NT2/D1 (cell line): ENCODE data around the gene LPXN.

Experiments used
- DNase-seq: peaks from one replicate; pipeline ENCODE4 v3.0.0-alpha.2; 2011; ENCODE audit warnings: low read depth, low spot score
- H3K27me3 ChIP-seq: 2 replicates; pipeline ENCODE4 v1.6.0; 2011; ENCODE audit warnings: mild to moderate bottlenecking; ENCODE audit not compliant: insufficient read length, insufficient read depth
- H3K36me3 ChIP-seq: 2 replicates; pipeline ENCODE4 v1.6.1; 2011; ENCODE audit warnings: mild to moderate bottlenecking, low read length, mixed read lengths; ENCODE audit not compliant: insufficient read depth, insufficient read length
- H3K4me1 ChIP-seq: 2 replicates; pipeline ENCODE4 v1.5.1; 2011; ENCODE audit not compliant: insufficient read depth, insufficient read length
- H3K4me3 ChIP-seq: 2 replicates; pipeline ENCODE4 v1.5.1; 2011; ENCODE audit warnings: low read depth; ENCODE audit not compliant: insufficient read length
- H3K9ac ChIP-seq: 2 replicates; pipeline ENCODE4 v1.6.0; 2011; ENCODE audit warnings: low read depth; ENCODE audit not compliant: insufficient read length
- H3K9me3 ChIP-seq: 2 replicates; pipeline ENCODE4 v1.5.1; 2011; ENCODE audit warnings: mild to moderate bottlenecking, low read length; ENCODE audit not compliant: insufficient read depth
- SUZ12 ChIP-seq: IDR thresholded peaks from 2 replicates; pipeline ENCODE4 v1.6.1; 2011; ENCODE audit not compliant: insufficient read length, insufficient read depth; ENCODE audit errors: extremely low read depth
- YY1 ChIP-seq: IDR thresholded peaks from 2 replicates; pipeline ENCODE4 v1.6.1; 2011; ENCODE audit not compliant: insufficient read length, insufficient read depth
- ZNF274 ChIP-seq: IDR thresholded peaks from 2 replicates; pipeline ENCODE4 v1.6.1; 2011; ENCODE audit warnings: mild to moderate bottlenecking, low read depth, low read length

Gene LPXN

DNA sequence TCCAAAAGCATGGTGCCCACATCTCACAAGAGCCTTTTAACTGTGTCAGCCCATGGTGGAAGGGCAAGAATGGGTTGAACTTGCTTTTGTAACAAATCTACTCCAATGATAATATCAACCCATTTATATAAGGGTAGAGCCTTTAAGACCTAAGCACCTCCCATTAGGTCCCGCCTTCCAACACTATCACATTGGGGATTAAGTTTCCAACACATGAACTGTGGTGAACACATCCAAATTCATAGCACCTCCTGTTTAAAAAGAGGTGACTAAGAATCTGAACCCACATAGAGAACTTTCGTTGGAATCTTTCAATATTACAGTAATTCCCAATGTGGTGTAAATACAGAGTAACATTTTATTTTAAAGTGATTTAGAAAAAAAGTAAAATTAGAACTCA is 37.6 kb upstream of the LPXN start:
- H3K4me1 ChIP-seq = no peaks in the 10 kb centered on the region
- H3K9ac ChIP-seq = no peak overlapping the region
- no peaks in the 10 kb centered on the region for H3K27me3 ChIP-seq
- no peak for DNase-seq
- peaks cover 85% of the 10 kb centered on the region for H3K36me3 ChIP-seq
- H3K4me3 ChIP-seq = no peak overlapping the region
- no peak for TF ChIP-seq SUZ12
- no peaks in the 10 kb centered on the region for H3K9me3 ChIP-seq

- H3K9ac ChIP-seq = no peak overlapping the region
- H3K4me1 ChIP-seq = no peaks in the 10 kb centered on the region
- DNase-seq = no peak
- H3K36me3 ChIP-seq = peaks cover 52% of the 10 kb centered on the region
- no peaks in the 10 kb centered on the region for H3K9me3 ChIP-seq
- no peak overlapping the region for H3K4me3 ChIP-seq
- TF ChIP-seq YY1 (no peak), ZNF274 (no peak), SUZ12 (no peak)
- H3K27me3 ChIP-seq = no peaks in the 10 kb centered on the region
Measured at GRCh38 chr11:58609723-58610122, 34.1 kb upstream of the LPXN start.

DNA sequence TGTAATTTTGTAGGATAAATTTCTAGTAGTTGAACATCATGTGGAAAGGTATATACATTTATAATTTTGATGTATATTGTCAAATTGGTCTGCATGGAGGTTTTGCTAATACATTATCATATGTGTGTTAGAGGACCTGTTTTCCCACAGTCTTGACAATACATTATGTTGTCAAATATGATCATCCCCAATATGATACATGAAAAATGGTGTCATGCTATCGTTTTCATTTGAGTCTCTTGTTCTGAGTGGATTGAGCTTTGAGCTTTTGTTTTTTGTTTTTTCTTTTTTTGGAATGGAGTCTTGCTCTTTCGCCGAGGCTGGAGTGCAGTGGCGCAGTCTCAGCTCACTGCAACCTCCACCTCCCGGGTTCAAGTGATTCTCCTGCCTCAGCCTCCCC is 32.7 kb upstream of the LPXN start:
- no peaks in the 10 kb centered on the region for H3K4me1 ChIP-seq
- H3K27me3 ChIP-seq = no peaks in the 10 kb centered on the region
- no peak for TF ChIP-seq ZNF274
- TF ChIP-seq SUZ12 = no peak
- TF ChIP-seq YY1 = no peak
- H3K36me3 ChIP-seq = peaks cover 40% of the 10 kb centered on the region
- H3K9ac ChIP-seq = no peak overlapping the region
- H3K4me3 ChIP-seq = no peak overlapping the region
- H3K9me3 ChIP-seq = no peaks in the 10 kb centered on the region
- DNase-seq = no peak

DNA sequence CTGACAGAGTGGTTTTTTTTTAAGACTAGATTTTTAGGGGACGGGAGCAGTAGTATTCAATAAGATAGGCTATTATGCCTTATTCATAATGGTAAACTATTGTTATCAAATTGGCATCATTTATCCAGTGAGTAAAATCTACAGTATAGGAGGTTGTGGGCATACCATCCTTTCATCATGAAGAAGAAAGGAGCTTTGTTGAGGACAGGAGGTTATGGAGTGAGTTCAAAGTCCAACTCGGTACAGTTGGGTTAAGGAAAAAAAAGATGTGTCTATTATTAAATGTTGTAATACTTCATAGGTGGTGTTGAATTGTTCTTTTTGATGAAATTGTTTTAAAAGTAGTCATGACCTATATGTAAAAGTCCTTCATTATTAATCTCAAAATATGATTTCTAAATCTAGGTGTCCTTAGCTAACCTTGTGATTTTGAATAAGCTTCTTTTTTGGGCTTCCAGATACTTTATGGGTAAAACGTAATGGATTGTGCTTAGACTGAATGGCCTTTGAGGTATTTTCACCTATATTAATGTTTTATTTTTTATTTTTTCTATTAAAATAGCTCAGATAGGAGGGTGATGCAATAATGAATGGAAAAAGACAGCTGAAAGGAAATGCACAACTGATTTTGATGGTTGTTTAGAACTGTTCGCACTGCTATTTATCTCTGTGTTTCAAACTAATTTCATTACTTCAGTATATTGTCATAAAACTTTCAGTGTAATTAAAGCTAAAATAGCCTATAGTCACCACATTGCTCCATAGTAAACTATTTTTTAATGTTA is 31.5 kb upstream of the LPXN start:
- Histone ChIP-seq H3K36me3 (peaks cover 35% of the 10 kb centered on the region), H3K4me1 (no peaks in the 10 kb centered on the region), H3K27me3 (no peaks in the 10 kb centered on the region), H3K9ac (no peak overlapping the region), H3K4me3 (no peak overlapping the region), H3K9me3 (no peaks in the 10 kb centered on the region)
- TF ChIP-seq SUZ12 (no peak), ZNF274 (no peak), YY1 (no peak)
- DNase-seq = no peak

DNA sequence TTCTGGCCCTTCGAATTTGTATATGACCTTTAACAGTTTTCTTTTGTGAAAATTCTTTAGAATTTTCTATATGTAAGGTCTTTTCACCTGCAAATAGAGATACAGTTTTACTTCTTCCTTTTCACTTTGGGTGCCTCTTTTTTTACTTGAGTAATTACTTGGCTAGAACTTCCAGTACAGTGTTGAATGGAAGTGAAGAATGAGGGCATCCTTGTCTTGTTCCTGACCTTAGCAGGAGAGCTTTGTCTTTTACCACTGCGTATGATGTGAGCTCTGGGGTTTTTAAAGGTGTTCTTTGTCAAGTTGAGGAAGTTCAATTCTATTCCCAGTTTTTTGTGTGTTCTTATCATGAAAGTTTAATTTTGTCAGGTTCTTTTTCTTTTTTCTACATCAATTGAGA is 24.9 kb upstream of the LPXN start:
- Histone ChIP-seq H3K4me3 (no peak overlapping the region), H3K9ac (no peak overlapping the region), H3K27me3 (no peaks in the 10 kb centered on the region), H3K4me1 (no peaks in the 10 kb centered on the region), H3K36me3 (peaks cover 14% of the 10 kb centered on the region), H3K9me3 (no peaks in the 10 kb centered on the region)
- no peak for DNase-seq
- TF ChIP-seq YY1 (no peak), SUZ12 (no peak), ZNF274 (no peak)

DNA sequence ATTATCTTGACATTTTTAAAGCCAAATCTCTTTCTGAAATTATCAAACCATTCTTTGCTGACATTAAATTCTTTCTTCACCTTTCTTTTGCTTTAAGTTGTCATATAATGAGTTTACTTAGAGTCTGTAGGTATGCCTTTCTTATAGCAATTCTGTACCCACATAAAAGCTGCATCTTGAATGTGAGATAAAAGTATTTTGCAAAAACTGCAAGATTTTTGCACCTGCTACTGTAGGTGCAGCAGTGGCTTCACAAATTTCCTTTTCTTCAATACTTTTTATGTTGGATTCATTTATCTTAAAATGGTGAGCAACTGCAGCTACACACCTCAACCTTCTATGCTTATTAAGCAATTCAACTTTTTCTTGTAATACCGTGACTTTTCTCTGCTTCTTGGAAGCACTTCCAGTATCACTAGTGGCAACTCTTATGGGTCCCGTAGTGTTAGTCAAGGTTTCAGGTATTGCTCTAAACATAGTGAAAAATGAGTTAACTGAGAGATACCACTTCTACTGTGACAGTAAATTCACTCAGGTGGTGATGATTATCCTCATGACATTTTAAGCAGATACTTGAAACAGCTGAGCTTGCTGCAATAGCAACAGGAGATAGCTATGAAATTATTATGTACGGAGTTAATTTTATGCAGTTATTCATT is 22.0 kb upstream of the LPXN start:
- TF ChIP-seq ZNF274 (no peak), SUZ12 (no peak)
- Histone ChIP-seq H3K4me1 (no peaks in the 10 kb centered on the region), H3K9me3 (no peaks in the 10 kb centered on the region), H3K4me3 (no peak overlapping the region), H3K9ac (no peak overlapping the region), H3K27me3 (no peaks in the 10 kb centered on the region), H3K36me3 (peaks cover 12% of the 10 kb centered on the region)
- no peak for DNase-seq

- H3K27me3 ChIP-seq = no peaks in the 10 kb centered on the region
- H3K4me1 ChIP-seq = no peaks in the 10 kb centered on the region
- no peak overlapping the region for H3K4me3 ChIP-seq
- H3K9ac ChIP-seq = no peak overlapping the region
- H3K9me3 ChIP-seq = no peaks in the 10 kb centered on the region
- TF ChIP-seq ZNF274 (no peak), SUZ12 (no peak), YY1 (no peak)
- H3K36me3 ChIP-seq = peaks cover 15% of the 10 kb centered on the region
- no peak for DNase-seq
Measured at GRCh38 chr11:58596621-58597020, 21.0 kb upstream of the LPXN start.
